Measurements from ENCODE around the gene FKBP15.
A peak's percentile ranks its signal among the peaks of the same experiment; 100 is the strongest.

FKBP15 gene

DNA sequence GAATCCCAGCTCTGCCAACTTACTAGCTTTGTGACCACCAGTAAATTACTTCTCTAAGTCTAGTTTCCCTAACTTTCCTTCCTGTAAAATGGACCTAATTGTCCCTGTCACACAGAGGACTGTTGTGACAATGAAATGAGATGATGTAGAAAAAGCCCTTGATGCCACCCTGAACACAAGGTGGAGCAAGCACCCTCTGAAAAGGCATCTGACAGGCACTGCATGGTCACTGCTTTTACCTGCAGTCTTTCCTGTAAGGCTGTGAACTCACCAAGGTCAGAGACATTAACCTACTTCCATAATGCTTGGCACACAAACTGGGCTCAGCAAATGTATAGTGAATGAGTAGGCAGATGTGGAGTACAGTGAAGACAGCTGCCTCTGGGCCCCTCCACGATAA is 64.2 kb downstream of the FKBP15 start:
- FAIRE-seq, result no peak
- TF ChIP-seq, protein P1, sequence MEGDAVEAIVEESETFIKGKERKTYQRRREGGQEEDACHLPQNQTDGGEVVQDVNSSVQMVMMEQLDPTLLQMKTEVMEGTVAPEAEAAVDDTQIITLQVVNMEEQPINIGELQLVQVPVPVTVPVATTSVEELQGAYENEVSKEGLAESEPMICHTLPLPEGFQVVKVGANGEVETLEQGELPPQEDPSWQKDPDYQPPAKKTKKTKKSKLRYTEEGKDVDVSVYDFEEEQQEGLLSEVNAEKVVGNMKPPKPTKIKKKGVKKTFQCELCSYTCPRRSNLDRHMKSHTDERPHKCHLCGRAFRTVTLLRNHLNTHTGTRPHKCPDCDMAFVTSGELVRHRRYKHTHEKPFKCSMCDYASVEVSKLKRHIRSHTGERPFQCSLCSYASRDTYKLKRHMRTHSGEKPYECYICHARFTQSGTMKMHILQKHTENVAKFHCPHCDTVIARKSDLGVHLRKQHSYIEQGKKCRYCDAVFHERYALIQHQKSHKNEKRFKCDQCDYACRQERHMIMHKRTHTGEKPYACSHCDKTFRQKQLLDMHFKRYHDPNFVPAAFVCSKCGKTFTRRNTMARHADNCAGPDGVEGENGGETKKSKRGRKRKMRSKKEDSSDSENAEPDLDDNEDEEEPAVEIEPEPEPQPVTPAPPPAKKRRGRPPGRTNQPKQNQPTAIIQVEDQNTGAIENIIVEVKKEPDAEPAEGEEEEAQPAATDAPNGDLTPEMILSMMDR (IDR thresholded peaks at IDR 0.05; ENCODE audit: insufficient read depth, missing control alignments), result no peak
- DNase-seq (ENCODE audit: insufficient read length, low spot score), result no peak

- DNase-seq (ENCODE audit: insufficient read length, low spot score), result no peak
- TF ChIP-seq, protein P1 (IDR thresholded peaks at IDR 0.05; ENCODE audit: insufficient read depth, missing control alignments), result no peak
- no peak for FAIRE-seq
Measured at GRCh38 chr9:113155911-113156588, 65.0 kb downstream of the FKBP15 start.

DNA sequence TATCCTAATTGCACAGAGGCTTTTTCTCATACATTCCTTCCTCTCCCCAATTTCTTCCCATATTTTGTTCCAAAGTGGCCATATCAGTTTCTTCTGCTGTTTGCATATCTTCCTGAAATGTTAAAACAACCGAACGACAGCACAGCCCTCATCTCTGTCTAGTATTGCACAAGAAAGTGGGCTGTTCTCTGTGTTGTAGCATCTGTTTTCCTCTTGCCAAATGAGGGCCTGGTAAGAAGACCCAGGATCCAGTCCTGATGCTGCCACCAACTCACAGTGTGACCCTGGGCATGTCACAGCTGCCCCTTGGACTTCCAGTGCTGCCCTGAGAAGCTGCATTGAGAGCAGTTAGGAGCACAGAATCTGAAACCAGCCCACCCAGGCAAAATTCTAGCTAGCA is 66.1 kb downstream of the FKBP15 start:
- TF ChIP-seq, protein P1 (IDR thresholded peaks at IDR 0.05; ENCODE audit: insufficient read depth, missing control alignments), result no peak
- DNase-seq (ENCODE audit: insufficient read length, low spot score), result no peak
- no peak for FAIRE-seq

GRCh38 chr9:113154471-113154870 is 66.6 kb downstream of the FKBP15 start:
- TF ChIP-seq, protein P1 (IDR thresholded peaks at IDR 0.05; ENCODE audit: insufficient read depth, missing control alignments), result no peak
- no peak for FAIRE-seq

DNA sequence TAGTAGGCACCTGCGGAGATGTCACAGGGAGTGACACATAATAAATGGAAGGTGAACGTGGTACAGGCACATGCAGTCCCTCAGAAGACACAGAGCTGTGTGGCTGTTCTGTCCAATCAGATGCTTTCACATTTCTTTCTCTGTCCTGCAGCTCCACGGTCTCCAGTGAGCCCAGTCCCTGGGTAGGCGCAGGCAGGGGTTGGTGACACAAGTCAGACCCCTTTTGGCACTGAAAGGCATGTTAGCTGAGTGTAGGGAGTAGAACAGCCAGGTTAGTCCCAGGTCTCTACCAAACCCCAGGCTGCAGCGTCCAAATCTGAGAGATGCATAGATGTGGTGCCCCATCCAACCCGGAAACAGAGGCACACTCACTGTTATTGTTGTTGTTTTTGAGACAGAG is 67.5 kb downstream of the FKBP15 start:
- no peak for DNase-seq (ENCODE audit: insufficient read length, low spot score)
- no peak for FAIRE-seq
- TF ChIP-seq, protein P1 (IDR thresholded peaks at IDR 0.05; ENCODE audit: insufficient read depth, missing control alignments), result no peak

More at GRCh38 chr9:113154471-113154870, 66.6 kb downstream of the FKBP15 start:
- DNase-seq (ENCODE audit: insufficient read length, low spot score), result peak; percentile 48

GRCh38 chr9:113152699-113153098 is 68.4 kb downstream of the FKBP15 start:
- TF ChIP-seq, protein P1 (IDR thresholded peaks at IDR 0.05; ENCODE audit: insufficient read depth, missing control alignments), result no peak
- FAIRE-seq (no peak), DNase-seq (ENCODE audit: insufficient read length, low spot score) (no peak)

Measured in D721Med (cell line).